Measurements from ENCODE around the gene DCXR. TPM values are rescaled to one million over a fixed set of nuclear protein-coding genes. Genes with fewer than 3 reads are reported as not detected.

The DCXR gene
- total and polyA plus RNA-seq, 2 of the 4 experiments (the other 2 are of a cell fraction) = 36.6 to 139 TPM

GRCh38 chr17:82042649-82043048, 5.2 kb upstream of the DCXR start:
- H3K4me3 ChIP-seq (ENCODE audit: insufficient read depth, low read depth, low read length) = no peak overlapping the region
- intact Hi-C loops (cut with micrococcal nuclease) = no loop called here
- TF ChIP-seq NFE2L2 (IDR thresholded peaks at IDR 0.05; ENCODE audit: low read depth, low read length) (no peak), RAD21 (IDR thresholded peaks at IDR 0.05; ENCODE audit: low read length) (no peak), ELK1 (IDR thresholded peaks at IDR 0.05; ENCODE audit: borderline replicate concordance, low read depth, low read length) (no peak), POLR2A (IDR thresholded peaks at IDR 0.05; ENCODE audit: low read depth, low read length) (no peak), CTCF (conservative IDR thresholded peaks at IDR 0.05; ENCODE audit: low read depth, low read length) (no peak), RFX5 (IDR thresholded peaks at IDR 0.05; ENCODE audit: low read depth, low read length) (no peak), MAFK (IDR thresholded peaks at IDR 0.05; ENCODE audit: low read depth, low read length) (no peak), SMC3 (IDR thresholded peaks at IDR 0.05; ENCODE audit: low read depth, low read length) (no peak), BHLHE40 (IDR thresholded peaks at IDR 0.05; ENCODE audit: low read depth, low read length) (no peak)
- no TSS peak for BruUV-seq (replicated peaks)
- DNase-seq (no peak), ATAC-seq (ENCODE audit: low read depth) (no peak)
- peak overlapping the region; percentile 42 for H2AK9ac ChIP-seq (replicated peaks; ENCODE audit: low read depth, low read length, poor library complexity)
- no peak overlapping the region for H4K8ac ChIP-seq (ENCODE audit: low read depth in 2 of 2, low read length in 2 of 2)
- in situ Hi-C loops (cut with MboI; ENCODE audit: low sequenced_read_pairs) = no loop called here
- ChIA-PET POLR2A (ENCODE audit: unreplicated experiment) (no interaction called here), CTCF (no interaction called here)
- no peaks in the 10 kb centered on the region for H3K4me1 ChIP-seq (ENCODE audit: control insufficient read depth, insufficient read depth, low read length)
- H4K20me1 ChIP-seq (ENCODE audit: insufficient read depth, low read length) = peaks cover 3% of the 10 kb centered on the region
- H2BK120ac ChIP-seq (ENCODE audit: low read depth, low read length) = no peak overlapping the region
- H3K4me2 ChIP-seq (ENCODE audit: low read depth, low read length) = no peak overlapping the region
- H3K9me1 ChIP-seq (ENCODE audit: insufficient read depth, low read length) = peaks cover 9% of the 10 kb centered on the region
- no peak overlapping the region for H3K56ac ChIP-seq (ENCODE audit: extremely low read depth, insufficient read depth, low read length)
- no peak overlapping the region for H2AK5ac ChIP-seq (ENCODE audit: low read depth, low read length)
- dilution Hi-C loops (cut with HindIII; ENCODE audit: low sequenced_read_pairs, unreplicated experiment) = no loop called here
- H3K27ac ChIP-seq (ENCODE audit: insufficient read depth, low read length) = no peak overlapping the region
- H2BK20ac ChIP-seq (ENCODE audit: low read depth, low read length) = no peak overlapping the region
- no peak overlapping the region for H4K91ac ChIP-seq (ENCODE audit: insufficient read depth, low read depth, low read length)
- no peak overlapping the region for H3K9ac ChIP-seq (ENCODE audit: low read depth, low read length)
- no peak overlapping the region for H3K18ac ChIP-seq (ENCODE audit: low read depth, low read length)
- no peak overlapping the region for H3K14ac ChIP-seq (replicated peaks; ENCODE audit: low read depth, low read length)
- H3K27me3 ChIP-seq (ENCODE audit: control insufficient read depth, insufficient read depth, low read length) = no peaks in the 10 kb centered on the region
- no peak overlapping the region for H3K23ac ChIP-seq (ENCODE audit: low read depth, low read length)
- no peak overlapping the region for H3K4ac ChIP-seq (ENCODE audit: low read depth, low read length)
- no peaks in the 10 kb centered on the region for H3K9me3 ChIP-seq (ENCODE audit: control insufficient read depth, insufficient read depth, low read length)
- WGBS, 2 experiments (ENCODE audit: extremely low coverage in 2 of 2, insufficient read length in 1 of 2) = 78% methylated on average over 9 of the region's 9 CpGs; no CpG with 5 or more reads in 1 of the 2 experiments
- no peak overlapping the region for H4K5ac ChIP-seq (ENCODE audit: low read depth, low read length)
- H3K79me1 ChIP-seq (ENCODE audit: low read depth in 1 of 2, low read length in 2 of 2) = no peaks in the 10 kb centered on the region
- peak overlapping the region; percentile 67 for H2AFZ ChIP-seq (replicated peaks; ENCODE audit: low read length, poor library complexity)
- no peak overlapping the region for H2BK5ac ChIP-seq (ENCODE audit: low read depth, low read length, poor library complexity, severe bottlenecking)
- no peak overlapping the region for H2BK15ac ChIP-seq (ENCODE audit: low read depth, low read length)
- H3K36me3 ChIP-seq (ENCODE audit: control insufficient read depth, insufficient read depth, low read length) = peaks cover 9% of the 10 kb centered on the region

Data from IMR-90 (cell line).